NCI-H748 treated with DMSO at 0.1 percent for 48 hours (cell line): ENCODE results near the gene ADAMTS8.

ENCODE experiments used
- DNase-seq: peaks from one replicate; lab custom pipeline; 2025; lab: John Stamatoyannopoulos, UW

The ADAMTS8 gene

DNA sequence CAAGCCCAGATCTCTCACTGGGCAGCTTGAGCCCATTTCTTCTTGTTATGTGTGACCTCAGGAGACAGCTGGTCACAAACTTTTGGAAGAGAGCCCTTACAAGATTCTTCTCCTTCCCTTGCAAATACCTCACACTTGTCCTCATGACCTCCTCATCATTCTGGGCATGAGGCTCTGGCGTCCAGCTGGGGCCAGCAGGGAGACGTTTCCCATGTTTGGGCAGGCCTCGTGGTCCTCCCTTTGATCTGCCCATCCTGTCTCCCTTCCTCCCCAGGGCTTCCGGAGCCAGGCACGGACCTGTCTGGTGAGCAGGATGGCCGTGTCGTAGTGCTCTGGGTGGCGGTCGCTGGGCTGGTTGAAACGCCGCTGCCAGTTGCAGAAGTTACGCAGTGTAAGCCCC lies 9.7 kb downstream of the ADAMTS8 start:
- no peak for DNase-seq

GRCh38 chr11:130418210-130418609 lies 10.2 kb downstream of the ADAMTS8 start:
- no peak for DNase-seq

GRCh38 chr11:130416906-130417305 lies 11.5 kb downstream of the ADAMTS8 start:
- no peak for DNase-seq

DNA sequence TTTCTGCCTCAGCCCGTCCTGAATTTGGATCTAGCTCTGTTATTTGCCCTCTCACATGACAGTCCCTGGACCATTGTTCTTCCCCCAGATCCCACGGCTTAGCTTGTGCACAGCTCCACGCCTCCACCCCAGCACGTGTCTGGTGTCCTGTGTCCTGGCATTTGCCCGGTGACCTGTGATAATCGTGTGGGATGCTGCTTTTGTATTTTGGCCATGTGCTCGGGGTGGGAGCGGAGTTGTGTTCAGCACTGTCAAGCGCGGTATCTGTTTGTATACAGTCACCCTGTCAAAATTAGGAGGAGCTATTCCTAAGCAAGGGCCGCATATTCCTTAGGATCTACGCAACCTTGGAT lies 11.9 kb downstream of the ADAMTS8 start:
- DNase-seq, result no peak

GRCh38 chr11:130415731-130416529 lies 12.5 kb downstream of the ADAMTS8 start:
- no peak for DNase-seq

DNA sequence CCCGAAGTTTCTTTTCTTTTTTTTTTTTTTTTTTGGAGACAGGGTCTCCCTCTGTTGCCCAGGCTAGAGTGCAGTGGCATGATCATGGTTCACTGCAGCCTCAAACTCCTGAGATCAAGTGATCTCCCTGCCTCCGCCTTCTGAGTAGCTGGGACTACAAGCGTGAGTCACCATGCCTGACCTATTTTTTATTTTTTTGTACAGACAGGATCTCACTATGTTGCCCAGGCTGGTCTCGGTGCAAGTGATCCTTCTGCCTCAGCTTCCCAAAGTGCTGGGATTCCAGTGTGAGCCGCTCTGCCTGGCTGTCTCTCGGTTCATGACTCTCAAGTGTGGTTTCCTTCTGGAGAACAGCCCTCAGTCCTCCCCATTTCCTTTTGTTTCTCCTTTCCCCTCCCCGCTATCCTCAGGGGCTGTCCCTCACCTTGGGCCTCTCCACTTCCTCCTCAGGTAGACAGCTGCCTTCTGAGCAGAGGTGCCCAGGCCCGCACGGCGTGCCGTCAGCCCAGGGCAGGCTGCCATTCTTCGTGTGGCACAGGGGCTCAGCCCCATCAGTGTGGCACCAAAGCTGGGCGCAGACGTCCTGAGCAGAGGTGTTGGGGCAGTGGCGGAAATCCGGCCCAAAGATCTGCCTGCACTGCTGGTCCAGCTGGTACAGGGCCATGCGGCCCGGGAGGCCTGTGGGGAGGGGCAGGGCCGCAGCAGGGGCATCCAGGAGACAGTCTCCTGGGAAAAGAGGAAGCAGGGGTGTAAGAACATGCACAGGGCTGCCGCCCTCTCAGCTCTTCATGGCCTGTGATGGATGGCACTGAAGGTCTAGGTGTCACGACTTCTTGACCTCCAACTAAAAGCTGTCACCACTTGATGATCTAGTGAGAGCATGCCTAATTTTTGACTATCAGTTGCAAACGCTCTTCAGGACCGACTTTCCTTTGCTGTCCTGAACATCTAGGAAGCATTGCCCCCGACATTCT lies 14.0 kb downstream of the ADAMTS8 start:
- no peak for DNase-seq

DNA sequence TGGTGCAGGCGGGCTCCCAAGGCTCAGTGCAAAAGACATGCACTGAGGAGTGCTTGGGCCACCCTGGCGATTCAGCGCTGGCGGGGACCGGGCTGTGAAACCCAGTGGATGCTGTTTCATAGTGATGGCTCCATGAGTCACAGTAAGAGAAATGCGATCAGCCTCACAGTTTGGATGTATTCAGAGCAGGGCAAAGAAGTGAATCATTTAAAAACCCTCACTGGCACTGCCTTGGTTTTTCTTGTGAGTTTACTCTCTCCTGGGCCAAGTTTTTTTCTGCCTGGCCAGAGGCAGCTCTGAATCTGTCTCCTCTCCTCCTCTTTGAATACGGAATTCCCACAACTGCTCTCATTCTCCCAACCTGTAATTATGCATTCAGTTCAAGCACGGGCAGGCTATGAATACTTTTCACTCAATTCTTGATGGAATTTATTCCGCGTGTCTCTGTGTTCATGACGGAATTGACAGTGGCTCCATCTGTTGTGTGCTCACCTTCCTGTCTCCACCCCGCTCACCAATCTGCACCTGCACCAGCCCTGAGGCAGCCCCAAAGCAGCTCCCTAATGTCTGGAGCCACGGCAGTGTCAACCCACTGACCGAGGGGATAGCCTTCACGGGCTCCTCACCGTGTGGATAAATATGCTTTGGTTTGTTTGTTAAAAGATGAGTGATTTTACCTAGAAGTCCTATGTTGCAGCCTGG lies 14.9 kb downstream of the ADAMTS8 start:
- no peak for DNase-seq

GRCh38 chr11:130411223-130411622 lies 17.2 kb downstream of the ADAMTS8 start:
- no peak for DNase-seq

GRCh38 chr11:130409594-130410388 lies 18.6 kb downstream of the ADAMTS8 start:
- DNase-seq, result no peak

DNA sequence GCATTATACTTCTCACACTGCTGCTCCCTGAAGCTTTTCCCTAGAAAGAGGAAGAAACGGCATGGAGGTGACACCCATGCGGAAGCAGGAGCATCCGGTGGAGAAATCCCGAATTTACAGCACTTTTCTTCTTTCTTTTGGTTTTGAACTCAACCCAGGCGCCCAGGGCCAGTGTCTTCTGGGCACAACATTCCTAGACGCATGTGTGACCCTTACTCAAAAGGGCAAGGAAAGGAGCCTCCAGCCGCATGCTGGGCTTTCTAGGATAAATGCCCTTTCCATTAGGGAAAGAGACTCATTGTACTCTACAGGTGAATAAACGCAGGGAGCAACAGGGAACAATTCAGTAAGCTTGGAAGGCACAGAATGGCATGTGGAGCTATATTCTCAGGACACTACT lies 19.5 kb downstream of the ADAMTS8 start:
- DNase-seq, result no peak

DNA sequence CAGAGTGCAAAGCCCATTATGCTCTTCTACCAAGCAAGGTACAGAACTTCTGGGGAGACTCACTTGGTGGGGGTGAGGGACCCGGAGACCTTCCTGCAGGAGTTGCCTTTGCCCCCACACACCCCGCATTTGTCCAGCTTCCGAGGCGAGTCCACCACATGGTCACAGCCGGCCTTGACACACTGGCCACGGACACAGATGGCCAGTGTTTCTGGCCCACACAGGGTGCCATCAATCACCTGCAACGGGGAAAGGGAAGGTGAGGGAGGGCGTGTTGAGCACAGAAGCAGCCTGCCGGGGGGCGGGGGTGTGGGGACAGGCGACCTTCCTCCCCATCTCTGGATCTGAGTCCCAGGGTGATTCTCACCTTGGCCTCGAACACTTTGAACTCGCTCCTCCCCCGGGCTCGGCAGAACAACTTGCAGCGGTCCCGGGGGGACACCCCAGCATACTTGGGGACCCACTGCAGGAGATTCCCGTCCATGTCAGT lies 20.0 kb downstream of the ADAMTS8 start:
- DNase-seq, result no peak

DNA sequence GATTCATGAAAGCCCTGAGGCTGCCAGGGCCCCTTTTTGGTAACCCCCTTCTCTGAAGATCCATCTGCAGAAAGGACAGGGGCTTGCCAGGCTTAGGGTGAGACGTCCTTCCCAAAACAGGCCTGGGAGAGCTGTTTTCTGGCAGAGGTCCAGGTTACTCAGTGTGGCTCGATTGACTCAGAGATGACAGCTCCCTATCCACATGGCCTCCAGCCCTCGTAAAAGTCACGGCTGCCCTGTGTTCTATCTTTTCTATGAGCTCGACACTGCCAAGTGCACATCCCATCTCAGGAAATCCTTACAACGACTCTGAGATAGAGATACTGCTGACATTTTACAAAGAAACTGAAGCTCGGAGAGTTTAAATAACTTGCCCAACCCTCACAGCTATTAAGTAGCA lies 20.4 kb downstream of the ADAMTS8 start:
- DNase-seq, result no peak

GRCh38 chr11:130405428-130405827 lies 23.0 kb downstream of the ADAMTS8 start:
- no peak for DNase-seq

GRCh38 chr11:130404727-130405126 lies 23.7 kb downstream of the ADAMTS8 start:
- no peak for DNase-seq

GRCh38 chr11:130403967-130404366 lies 24.4 kb downstream of the ADAMTS8 start:
- no peak for DNase-seq

DNA sequence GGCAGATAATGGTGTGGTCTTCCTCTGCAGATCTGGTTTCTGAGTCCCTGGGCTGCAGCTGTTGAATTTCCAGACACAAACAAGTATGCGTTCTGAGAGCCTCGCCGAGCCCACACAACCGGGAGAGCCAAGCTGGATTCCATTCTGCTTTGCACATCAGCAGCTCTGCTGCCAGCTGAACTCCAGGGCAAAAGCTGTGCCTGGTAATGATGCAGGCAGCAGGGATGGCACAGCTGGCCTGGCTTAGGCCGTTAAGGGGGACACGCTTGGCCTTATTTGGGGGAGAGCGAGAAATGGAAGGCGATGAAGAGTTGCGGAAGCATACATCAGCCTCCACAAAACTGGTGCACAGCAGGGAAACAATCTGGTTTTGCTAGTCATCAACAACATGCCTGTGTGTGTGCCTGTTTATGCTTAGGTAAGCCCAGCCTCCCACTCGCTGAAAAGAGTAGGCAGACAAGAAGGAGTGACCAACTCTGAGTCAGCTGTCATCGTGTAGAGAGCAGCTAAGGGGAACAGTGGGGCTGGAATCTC lies 25.1 kb downstream of the ADAMTS8 start:
- no peak for DNase-seq

GRCh38 chr11:130402570-130402969 lies 25.8 kb downstream of the ADAMTS8 start:
- DNase-seq, result no peak

- no peak for DNase-seq
Observed at GRCh38 chr11:130400781-130401483, 27.5 kb downstream of the ADAMTS8 start.

GRCh38 chr11:130399196-130399595 lies 29.2 kb downstream of the ADAMTS8 start:
- no peak for DNase-seq

DNA sequence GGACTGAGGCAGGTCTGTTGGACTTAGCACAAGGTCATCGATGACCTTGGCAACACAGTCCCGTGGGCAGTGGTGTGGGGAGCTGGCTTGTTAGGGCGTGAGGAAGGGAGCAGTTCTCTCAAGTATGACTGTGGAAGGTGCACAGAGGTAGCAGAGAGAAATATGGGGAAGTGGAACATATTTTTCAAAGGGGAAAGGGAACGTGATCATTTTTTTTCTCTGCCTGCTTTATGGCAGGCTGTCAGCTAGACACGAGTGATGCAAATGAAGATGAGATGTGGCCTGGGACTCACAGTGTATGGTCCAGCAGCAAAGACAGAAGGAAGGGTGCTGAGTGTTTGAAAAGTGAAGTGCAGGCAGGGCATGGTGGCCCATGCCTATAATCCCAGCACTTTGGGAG lies 30.6 kb downstream of the ADAMTS8 start:
- DNase-seq, result no peak

GRCh38 chr11:130396965-130397364 lies 31.4 kb downstream of the ADAMTS8 start:
- DNase-seq, result no peak
